ENCODE data around the gene COCH.

COCH gene

GRCh38 chr14:30873308-30874119 is 845 bp upstream of the COCH start:
- DNase-seq (ENCODE audit: insufficient read length, low spot score) (no peak), FAIRE-seq (peak; percentile 5)

GRCh38 chr14:30874999-30875787 is 834 bp downstream of the COCH start:
- TF ChIP-seq POU2F2 (IDR thresholded peaks at IDR 0.05; ENCODE audit: low read depth, low read length): no peak
- TF ChIP-seq PAX5 (IDR thresholded peaks at IDR 0.05; ENCODE audit: insufficient read depth, low read length, severe bottlenecking): no peak
- TF ChIP-seq POLR2AphosphoS5 (IDR thresholded peaks at IDR 0.05; ENCODE audit: low read depth, low read length): no peak
- no peak for TF ChIP-seq TAF1 (IDR thresholded peaks at IDR 0.05; ENCODE audit: low read depth, low read length)
- TF ChIP-seq POLR2A (IDR thresholded peaks at IDR 0.05; ENCODE audit: low read depth, low read length): no peak
- no peak for TF ChIP-seq SPI1 (IDR thresholded peaks at IDR 0.05; ENCODE audit: low read depth, low read length)
- no peak for DNase-seq (ENCODE audit: insufficient read length, low spot score)
- FAIRE-seq: peak; percentile 35

More at GRCh38 chr14:30873308-30874119, 845 bp upstream of the COCH start:
- TF ChIP-seq POLR2A (IDR thresholded peaks at IDR 0.05; ENCODE audit: low read depth, low read length) (no peak), TAF1 (IDR thresholded peaks at IDR 0.05; ENCODE audit: low read depth, low read length) (no peak), POU2F2 (IDR thresholded peaks at IDR 0.05; ENCODE audit: low read depth, low read length) (no peak)

GRCh38 chr14:30875788-30876053 is 1.4 kb downstream of the COCH start:
- TF ChIP-seq POLR2A (IDR thresholded peaks at IDR 0.05; ENCODE audit: low read depth, low read length) (no peak), PAX5 (IDR thresholded peaks at IDR 0.05; ENCODE audit: insufficient read depth, low read length, severe bottlenecking) (no peak), TAF1 (IDR thresholded peaks at IDR 0.05; ENCODE audit: low read depth, low read length) (no peak), POLR2AphosphoS5 (IDR thresholded peaks at IDR 0.05; ENCODE audit: low read depth, low read length) (no peak), SPI1 (IDR thresholded peaks at IDR 0.05; ENCODE audit: low read depth, low read length) (no peak), POU2F2 (IDR thresholded peaks at IDR 0.05; ENCODE audit: low read depth, low read length) (no peak)
- peak; percentile 26 for FAIRE-seq
- DNase-seq (ENCODE audit: insufficient read length, low spot score): no peak

- TF ChIP-seq POLR2A (IDR thresholded peaks at IDR 0.05; ENCODE audit: low read depth, low read length) (no peak), SPI1 (IDR thresholded peaks at IDR 0.05; ENCODE audit: low read depth, low read length) (no peak), TAF1 (IDR thresholded peaks at IDR 0.05; ENCODE audit: low read depth, low read length) (no peak), POLR2AphosphoS5 (IDR thresholded peaks at IDR 0.05; ENCODE audit: low read depth, low read length) (no peak), PAX5 (IDR thresholded peaks at IDR 0.05; ENCODE audit: insufficient read depth, low read length, severe bottlenecking) (no peak), POU2F2 (IDR thresholded peaks at IDR 0.05; ENCODE audit: low read depth, low read length) (no peak)
- no peak for DNase-seq (ENCODE audit: insufficient read length, low spot score)
- FAIRE-seq: no peak
Observed at GRCh38 chr14:30876692-30877091, 2.3 kb downstream of the COCH start.

- DNase-seq (ENCODE audit: insufficient read length, low spot score): no peak
- no peak for FAIRE-seq
Observed at GRCh38 chr14:30882431-30882830, 8.1 kb downstream of the COCH start.

GRCh38 chr14:30883508-30884294 is 9.3 kb downstream of the COCH start:
- DNase-seq (ENCODE audit: insufficient read length, low spot score) (no peak), FAIRE-seq (no peak)

More at GRCh38 chr14:30882431-30882830, 8.1 kb downstream of the COCH start:
- TF ChIP-seq PAX5 (IDR thresholded peaks at IDR 0.05; ENCODE audit: insufficient read depth, low read length, severe bottlenecking): no peak
- no peak for TF ChIP-seq TAF1 (IDR thresholded peaks at IDR 0.05; ENCODE audit: low read depth, low read length)
- TF ChIP-seq SPI1 (IDR thresholded peaks at IDR 0.05; ENCODE audit: low read depth, low read length): no peak
- no peak for TF ChIP-seq POLR2A (IDR thresholded peaks at IDR 0.05; ENCODE audit: low read depth, low read length)

GRCh38 chr14:30884901-30885300 is 10.5 kb downstream of the COCH start:
- DNase-seq (ENCODE audit: insufficient read length, low spot score) (no peak), FAIRE-seq (no peak)
- TF ChIP-seq PAX5 (IDR thresholded peaks at IDR 0.05; ENCODE audit: insufficient read depth, low read length, severe bottlenecking): no peak
- no peak for TF ChIP-seq POLR2AphosphoS5 (IDR thresholded peaks at IDR 0.05; ENCODE audit: low read depth, low read length)
- TF ChIP-seq POLR2A (IDR thresholded peaks at IDR 0.05; ENCODE audit: low read depth, low read length): no peak
- no peak for TF ChIP-seq TAF1 (IDR thresholded peaks at IDR 0.05; ENCODE audit: low read depth, low read length)
- TF ChIP-seq SPI1 (IDR thresholded peaks at IDR 0.05; ENCODE audit: low read depth, low read length): no peak
- no peak for TF ChIP-seq POU2F2 (IDR thresholded peaks at IDR 0.05; ENCODE audit: low read depth, low read length)

More at GRCh38 chr14:30883508-30884294, 9.3 kb downstream of the COCH start:
- no peak for TF ChIP-seq POLR2A (IDR thresholded peaks at IDR 0.05; ENCODE audit: low read depth, low read length)
- no peak for TF ChIP-seq POLR2AphosphoS5 (IDR thresholded peaks at IDR 0.05; ENCODE audit: low read depth, low read length)
- peak; percentile 48 for TF ChIP-seq SPI1 (IDR thresholded peaks at IDR 0.05; ENCODE audit: low read depth, low read length)

GRCh38 chr14:30885840-30886740 is 11.7 kb downstream of the COCH start:
- TF ChIP-seq TAF1 (IDR thresholded peaks at IDR 0.05; ENCODE audit: low read depth, low read length) (no peak), POLR2A (IDR thresholded peaks at IDR 0.05; ENCODE audit: low read depth, low read length) (no peak), SPI1 (IDR thresholded peaks at IDR 0.05; ENCODE audit: low read depth, low read length) (no peak), POLR2AphosphoS5 (IDR thresholded peaks at IDR 0.05; ENCODE audit: low read depth, low read length) (no peak), PAX5 (IDR thresholded peaks at IDR 0.05; ENCODE audit: insufficient read depth, low read length, severe bottlenecking) (no peak), POU2F2 (IDR thresholded peaks at IDR 0.05; ENCODE audit: low read depth, low read length) (no peak)
- no peak for FAIRE-seq
- DNase-seq (ENCODE audit: insufficient read length, low spot score): no peak

All from GM12891 (cell line).